GM19438 (cell line): ENCODE results near the gene EYA2.
"Not testable (repeated sequence)": the region's sequence is repeated elsewhere in the genome, so short reads cannot be mapped to it uniquely, and the experiment has no call there.

Source experiments
- ATAC-seq: cut with Tn5 transposase; IDR thresholded peaks from one replicate; pipeline ENCODE4 v1.9.1; 2021; ENCODE audit warnings: low read depth; ENCODE audit not compliant: unreplicated experiment

The EYA2 gene

DNA sequence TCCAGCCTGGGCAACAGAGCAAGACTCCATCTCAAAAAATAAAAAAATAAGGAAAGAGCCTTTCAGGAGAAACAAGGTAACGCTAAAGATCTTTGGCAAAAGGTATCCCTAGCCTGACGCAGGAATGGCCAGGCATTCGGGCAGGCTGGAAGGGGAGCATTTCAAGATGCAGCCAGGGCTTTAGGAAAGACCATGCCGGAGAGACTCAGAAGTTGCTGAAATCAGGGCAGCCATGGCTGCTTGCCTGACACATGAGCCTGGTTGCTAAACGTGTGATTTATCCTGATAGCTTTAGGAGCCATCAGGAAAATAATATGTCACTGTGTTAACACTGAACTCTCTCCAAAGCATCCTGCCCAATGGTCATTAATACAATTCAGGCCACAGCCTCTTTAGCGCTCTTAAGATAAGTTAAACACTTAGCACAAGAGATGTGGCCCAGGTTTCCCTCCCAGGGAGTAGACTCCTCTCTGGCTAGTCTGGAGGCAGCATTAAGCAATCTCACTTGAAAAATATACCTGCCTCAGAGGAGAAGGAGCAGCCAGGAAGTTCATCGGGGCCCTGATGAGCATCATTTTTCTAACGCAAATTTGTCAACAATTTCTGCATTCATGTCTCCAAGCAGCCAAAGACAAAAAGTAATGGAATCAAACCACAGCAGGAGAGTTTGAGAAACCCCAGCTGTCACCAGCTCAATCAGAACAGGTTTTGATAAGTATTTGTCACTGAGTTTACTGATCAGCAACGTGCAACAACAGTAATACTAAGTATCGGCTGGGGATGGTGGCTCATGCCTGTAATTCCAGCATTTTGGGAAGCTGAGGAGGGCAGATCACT, 261.9 kb downstream of the EYA2 start:
- no peak for ATAC-seq

DNA sequence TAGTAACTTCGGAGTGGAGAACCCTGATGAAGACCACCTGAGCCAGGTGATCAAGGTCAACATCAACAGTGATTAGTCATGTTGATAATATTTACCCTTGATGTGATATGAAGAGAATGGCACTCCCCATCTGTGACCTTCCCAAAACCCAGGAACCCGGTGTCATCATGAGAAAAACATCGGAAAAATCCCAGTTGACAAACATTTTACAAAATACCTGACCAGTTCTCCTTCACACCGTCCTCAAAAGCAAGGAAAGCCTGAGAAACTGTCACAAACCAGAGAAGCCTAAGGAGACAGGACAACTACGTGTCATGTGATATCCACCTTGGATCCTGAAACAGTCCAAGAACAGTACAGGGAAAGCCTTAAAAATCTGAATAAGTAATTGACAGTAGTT, 264.5 kb downstream of the EYA2 start:
- ATAC-seq = no peak

DNA sequence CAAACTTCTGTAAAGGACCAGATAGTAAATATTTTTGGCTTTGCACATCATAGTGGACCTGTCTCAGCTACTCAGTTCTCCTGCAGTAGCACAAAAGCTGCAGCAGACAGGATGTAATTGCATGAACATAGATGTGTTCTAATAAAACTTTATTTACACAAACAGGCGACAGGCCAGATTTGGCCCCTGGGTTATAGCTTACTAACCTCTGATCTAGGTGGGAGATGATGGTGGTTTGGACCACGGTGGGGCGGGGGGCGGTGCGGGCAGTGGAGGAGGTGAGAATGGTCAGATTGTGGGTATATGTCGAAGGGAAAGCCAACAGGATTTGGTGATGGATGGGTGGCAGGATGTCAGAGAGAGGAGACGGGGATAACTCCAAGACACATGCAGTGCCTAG, 265.6 kb downstream of the EYA2 start:
- ATAC-seq = no peak

DNA sequence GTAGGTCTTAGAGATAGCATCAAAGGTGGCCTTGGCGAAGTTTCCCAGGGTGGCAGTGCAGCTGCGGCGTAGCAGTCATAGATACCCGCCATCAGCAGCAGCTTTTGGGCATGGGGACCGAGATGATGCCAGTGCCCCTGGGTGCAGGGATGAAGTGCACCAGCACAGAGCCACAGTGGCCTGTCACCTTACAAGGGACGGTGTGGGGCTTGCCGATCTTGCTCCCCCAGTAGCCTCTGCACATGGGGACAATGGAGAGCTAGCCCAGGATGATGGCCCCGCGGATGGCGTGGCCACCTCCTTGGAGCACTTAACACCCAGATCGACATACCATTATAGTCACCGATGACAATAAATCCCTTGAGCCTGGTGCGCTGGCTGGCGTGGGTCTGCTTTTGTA, 266.3 kb downstream of the EYA2 start:
- no peak for ATAC-seq

DNA sequence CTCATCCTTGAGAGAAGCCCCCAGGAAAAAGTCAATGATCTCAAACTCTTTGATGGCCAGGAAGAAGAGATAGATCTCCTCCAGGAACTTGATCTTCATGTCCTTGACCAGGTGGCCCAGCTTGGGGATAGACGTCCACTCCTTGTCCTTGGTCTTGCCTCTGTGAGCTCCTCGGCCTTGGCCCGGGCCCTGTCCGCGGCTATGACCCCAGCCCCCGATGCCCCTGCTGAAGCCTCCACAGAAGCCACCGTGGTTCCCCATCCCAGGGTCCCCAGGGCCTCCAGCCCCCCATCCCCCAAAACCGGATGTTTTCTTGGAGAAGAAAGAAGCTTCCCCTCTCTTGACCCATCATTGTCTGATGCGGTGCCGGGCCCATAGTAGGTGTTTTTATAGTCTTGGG, 266.8 kb downstream of the EYA2 start:
- ATAC-seq = no peak

DNA sequence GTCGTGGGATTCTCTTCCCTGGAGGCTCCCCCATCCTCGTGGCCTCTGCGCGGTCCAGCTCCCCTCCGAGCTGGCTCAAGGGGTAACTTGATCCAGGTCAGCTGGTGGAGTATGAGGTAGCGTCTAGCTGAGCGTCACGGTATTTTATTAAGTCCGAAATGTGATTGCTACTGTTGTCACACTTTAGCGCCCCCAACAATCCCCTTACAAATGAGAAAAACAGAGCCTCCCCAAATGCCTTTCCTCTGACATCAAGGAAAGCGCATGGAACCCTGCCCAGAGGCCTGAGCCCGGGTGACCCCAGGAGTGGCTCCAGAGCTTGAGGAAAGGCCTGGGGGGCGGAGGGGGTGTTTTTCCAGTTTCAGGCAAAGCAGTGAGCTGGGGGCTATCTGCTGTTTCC, 269.5 kb downstream of the EYA2 start:
- no peak for ATAC-seq

DNA sequence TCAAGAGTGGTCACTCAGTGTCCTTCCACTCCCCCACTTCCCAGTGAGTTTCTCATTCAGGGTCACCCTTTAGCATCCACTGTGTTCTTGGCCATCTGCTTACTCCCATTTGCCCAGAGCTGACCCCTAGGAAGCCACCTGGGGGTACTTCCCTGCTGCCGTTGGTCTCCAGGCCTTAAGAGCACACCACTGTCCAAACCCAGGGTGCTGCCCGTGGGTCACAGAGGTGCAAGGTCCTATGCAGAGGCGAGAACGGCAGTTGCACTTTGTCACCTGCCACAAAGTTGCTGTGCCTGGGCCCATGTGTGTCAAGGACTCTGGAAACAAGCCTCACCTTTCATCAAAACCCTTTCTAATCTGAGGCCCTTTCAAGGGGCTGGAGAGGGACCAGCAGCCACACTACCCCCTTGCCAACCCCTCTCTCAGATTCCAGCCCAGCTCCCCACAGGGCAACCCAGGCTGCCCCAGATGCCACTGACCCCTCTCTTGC, 270.8 kb downstream of the EYA2 start:
- ATAC-seq = no peak

DNA sequence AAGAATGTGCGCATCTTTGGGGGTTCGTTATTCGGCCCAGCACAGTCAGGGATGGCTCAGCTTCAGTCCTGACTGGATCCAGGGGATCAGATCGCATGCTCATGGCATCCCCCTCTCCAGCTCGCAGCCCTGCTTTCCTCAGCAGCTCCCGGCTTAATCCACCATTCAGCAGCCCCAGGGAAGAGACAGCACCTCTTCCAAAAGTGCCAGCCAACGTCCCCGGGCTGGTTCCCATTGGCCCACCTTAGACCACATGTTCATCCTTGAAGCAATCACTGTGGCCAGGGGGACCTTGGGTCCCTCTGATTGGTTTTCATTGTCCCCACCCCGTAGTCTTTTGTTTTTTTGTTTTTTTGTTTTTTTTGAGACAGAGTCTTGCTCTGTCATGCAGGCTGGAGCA, 273.2 kb downstream of the EYA2 start:
- no peak for ATAC-seq

DNA sequence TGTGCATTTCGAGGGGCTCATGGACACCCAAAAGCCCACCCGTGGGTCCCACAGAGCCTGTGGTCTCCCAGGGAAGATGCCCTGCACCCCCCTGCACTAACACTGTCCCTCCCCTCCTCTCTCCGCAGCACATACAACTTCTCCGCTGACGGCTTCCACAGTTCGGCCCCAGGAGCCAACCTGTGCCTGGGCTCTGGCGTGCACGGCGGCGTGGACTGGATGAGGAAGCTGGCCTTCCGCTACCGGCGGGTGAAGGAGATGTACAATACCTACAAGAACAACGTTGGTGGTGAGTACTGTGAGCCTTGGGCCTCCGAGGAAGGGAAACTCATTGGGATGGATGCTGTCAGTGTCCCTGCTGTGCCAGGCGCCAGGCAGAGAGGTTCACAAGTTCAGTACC, 277.9 kb downstream of the EYA2 start:
- ATAC-seq = no peak

DNA sequence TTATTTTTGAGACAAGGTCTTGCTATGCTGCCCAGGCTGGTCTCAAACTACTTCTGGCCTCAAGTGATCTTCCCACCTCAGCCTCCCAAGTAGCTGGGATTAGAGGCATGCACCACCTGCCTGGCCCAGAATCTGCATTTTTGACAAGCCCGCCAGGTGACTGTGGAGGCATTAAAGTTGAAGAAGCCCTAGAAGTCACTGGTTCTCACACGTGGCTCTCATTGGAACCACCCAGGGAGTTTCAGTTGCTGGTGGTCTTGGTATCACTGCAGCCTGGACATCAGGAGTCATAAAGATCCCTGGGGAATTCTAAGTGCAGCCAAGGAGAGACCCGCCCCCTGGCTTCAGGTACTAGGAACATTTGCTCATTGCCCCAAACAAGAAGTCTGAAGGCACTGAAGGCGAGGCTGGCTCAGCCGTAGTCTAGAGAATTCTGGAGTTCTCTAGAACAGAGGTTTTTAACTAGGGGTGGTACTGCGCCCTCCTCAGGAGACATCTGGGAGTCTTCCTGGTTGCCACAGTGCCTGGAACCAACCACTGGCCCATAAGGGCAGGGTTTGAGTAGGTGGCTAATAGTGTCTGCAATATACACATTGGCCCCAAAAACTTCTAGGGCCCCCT, 279.1 kb downstream of the EYA2 start:
- no peak for ATAC-seq

DNA sequence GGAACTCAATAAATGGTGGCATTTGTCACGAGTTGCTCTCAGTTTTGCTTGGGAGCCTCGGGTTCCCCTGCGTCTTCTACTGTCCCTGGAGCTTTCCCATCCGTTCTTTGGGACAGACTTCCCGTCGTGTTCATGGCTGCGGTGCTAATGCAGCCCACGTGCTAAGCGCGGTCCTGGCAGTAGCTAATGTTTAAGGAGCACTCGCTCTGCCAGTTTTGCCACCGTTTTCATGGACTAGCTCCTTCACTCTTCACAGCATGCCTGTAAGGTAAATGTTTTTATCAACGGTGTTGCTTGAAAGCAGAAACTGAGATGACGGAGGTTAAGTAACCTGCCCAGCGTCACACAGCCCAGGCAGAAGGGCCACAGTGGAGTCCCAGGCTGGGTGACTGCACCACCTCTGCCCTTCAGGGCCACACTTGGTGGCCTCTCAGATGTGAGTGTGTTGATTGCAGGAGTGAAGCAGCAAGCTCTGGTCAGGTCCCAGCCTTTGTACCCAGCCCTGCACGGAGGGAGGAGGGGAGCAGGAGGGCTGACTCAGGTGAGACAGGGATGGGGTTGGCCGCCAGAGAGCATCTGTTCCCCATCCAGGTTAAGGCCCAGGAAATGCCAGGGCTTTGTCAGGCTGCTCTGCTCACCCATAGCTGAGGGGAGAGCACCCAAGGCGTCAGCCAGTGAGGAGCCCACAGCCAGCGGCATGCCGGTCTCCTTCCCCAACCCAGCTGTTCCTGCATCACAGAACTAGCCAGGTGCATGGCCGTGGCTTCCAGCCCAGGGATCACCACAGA, 280.0 kb downstream of the EYA2 start:
- no peak for ATAC-seq

DNA sequence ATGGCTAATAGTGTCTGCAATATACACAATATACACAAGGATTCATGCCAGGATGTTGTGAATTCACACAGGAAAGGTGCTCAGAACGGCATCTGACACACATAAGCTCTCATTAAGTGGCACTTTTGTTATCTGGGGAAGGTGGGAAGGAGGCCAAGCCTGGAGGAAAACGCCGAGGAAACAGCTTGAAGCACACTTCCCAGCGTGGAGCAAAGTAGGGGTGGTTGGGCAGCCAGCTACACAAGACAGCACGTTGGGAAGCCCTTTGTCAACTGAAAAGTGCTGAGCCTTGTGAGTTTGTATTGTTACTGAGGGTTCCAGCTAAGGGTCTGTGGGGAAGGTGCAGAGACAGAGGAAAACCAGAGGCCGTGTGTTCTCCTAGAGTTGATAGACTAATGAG, 280.9 kb downstream of the EYA2 start:
- no peak for ATAC-seq

DNA sequence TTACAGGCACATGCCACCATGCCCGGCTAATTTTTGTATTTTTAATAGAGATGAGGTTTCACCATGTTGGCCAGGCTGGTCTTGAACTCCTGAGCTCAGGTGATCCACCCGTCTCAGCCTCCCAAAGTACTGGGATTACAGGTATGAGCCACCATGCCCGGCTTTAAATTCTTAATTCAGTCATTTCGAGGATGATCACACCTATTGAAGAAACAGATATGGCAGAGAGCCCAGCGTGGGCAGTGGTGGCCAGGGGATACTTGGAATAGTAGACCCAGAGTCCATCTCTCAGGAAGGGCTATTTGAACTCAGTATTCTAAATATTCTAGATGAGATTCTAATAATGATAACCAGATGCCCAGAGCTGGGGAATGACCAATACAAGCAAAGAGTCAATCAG, 281.6 kb downstream of the EYA2 start:
- not testable (repeated sequence) for ATAC-seq

DNA sequence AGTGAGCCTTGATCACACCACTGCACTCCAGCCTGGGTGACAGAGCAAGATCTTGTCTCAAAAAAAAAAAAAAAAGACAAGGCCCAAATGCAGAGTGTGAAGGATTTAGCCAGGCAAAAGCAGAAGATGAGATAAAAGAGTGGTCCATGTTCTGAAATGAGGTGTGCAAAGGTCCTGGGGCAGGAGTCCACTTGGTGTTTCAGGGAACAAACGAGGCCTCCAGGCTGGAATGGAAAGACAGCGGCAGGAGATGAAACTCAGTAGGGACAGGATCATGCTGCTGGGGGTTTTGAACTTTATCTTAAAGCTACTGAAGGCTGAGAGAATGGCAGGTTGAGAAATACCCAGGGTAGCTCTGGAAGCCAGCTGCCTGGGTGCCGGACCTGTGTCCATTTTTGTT, 283.6 kb downstream of the EYA2 start:
- ATAC-seq = no peak

DNA sequence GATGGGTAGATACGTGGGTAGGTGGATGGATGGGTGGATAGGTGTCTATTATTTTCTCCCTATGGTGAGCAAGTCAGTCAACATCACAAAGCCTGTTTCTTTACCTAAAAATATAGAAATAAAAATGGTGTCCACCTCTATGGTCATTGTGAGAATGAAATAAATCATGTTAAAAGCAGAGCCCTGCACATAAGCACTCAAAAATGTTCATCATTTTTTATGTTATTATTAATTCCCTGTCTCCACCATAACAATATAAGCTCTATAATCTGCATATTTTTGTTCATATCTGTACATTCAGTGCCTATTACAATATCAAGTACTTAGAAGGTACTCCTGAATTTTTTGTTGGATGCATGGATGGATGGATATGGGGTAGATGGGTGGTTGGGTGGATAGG, 284.2 kb downstream of the EYA2 start:
- no peak for ATAC-seq

DNA sequence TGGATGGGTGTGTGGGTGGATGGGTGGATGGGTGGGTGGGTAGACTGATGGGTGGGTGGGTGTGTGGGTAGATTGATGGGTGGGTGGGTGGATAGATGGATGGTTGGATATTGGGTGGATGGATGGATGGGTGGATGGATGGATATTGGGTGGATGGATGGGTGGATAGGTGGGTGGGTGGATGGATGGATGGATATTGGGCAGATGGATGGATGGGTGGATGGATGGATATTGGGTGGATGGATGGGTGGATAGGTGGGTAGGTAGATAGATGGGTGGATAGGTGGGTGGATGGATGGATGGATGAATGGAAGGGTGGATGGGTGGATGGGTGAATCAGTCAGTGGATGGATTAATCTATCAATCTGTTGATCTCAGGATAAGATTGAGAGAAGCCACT, 284.6 kb downstream of the EYA2 start:
- ATAC-seq = no peak

DNA sequence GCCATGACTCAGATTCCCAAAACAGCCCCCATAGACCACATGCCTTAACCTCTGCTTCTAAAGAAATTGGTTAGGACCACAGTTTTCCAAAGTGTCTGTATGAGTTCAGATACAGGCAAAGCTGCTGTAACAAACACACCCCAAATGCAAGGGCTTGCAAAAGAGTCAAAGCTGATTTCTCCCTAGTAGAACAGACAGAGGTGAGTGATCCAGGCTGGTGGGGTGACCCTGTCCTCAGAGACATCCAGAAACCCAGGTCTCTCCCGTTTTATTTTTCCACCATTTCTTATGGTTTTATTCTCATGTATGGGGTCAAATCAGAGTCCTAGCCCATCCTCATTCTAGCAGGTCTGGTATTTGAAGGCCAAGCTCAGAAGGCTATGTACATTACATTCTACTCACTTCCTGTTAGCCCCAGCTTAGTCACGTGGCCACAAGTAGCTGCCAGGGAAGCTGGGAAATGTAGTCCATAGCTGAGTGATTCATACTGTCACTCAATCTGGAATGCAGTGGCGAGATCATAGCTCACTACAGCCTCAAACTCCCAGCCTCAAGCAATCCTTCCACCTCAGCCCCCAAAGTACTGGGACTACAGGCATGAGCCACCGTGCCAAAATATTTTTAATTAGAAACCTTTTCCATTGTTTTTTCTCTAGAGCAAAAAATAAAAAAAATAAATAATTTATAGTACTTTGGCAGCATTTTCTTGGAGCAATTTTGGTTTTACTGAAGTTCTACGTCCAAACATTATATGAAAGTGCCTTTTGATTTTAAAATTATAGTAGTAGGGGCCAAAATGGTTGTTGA, 286.6 kb downstream of the EYA2 start:
- ATAC-seq = no peak

DNA sequence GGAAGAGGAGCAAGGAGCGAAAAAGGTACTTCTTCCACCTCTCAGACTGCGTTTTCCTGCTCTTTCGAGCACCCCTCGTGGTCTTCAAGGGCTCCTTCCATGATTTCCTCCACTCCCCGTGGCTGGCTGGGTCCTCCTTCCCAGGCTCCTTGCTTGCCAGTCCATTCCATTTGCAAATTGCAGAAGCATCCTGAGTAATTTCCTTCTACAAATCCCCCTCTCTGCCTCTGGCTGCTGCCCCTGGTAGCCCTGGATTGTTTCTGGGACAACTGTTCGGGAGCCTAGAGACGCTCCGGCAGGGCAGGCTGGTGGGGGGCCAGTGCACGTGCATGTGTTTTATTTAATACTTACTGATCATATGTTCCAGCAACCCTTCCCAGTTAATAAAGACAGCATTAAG, 288.7 kb downstream of the EYA2 start:
- no peak for ATAC-seq

DNA sequence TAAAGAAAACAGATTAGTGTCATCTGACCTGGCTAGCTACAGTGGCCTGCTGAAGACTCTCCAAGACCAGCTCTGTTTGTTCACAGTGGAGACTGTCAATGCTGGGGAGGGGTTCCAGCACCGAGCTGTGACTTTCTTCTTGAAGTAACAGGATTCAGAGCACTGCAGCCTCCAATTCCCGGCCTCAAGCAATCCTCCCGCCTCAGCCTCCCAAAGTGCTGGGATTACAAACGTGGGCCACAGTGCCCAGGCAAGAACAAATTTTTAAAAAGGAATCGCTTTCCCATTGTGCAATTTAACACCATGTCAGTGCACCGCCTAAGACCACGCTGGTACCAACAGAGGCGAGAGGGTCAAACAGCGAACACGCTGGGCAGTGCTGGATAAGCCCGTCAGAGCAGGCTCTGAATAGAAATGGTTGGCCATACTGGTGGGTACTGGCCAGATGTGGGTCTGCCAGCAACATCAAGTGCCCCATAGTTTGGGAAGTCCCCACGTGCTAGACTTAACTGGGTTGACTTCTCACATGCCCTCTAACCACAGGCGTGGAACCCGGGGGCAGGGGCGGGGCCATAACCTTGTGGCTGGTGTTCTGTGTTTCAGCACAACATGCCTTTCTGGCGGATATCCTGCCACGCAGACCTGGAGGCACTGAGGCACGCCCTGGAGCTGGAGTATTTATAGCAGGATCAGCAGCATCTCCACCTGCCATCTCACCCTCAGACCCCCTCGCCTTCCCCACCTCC, 293.0 kb downstream of the EYA2 start:
- no peak for ATAC-seq

DNA sequence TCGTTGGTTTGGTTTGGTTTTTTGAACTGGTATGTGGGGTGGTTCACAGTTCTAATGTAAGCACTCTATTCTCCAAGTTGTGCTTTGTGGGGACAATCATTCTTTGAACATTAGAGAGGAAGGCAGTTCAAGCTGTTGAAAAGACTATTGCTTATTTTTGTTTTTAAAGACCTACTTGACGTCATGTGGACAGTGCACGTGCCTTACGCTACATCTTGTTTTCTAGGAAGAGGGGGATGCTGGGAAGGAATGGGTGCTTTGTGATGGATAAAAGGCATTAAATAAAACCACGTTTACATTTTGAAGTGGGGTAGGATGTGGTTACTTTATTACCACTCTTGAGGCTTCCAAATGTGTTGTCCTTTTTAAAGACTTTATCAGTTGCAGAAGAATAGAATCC, 293.9 kb downstream of the EYA2 start:
- no peak for ATAC-seq
